NCI-H2196 treated with DMSO at 0.1 percent for 48 hours (cell line): ENCODE data around the gene HSD17B1.
"Not testable (repeated sequence)": the region's sequence is repeated elsewhere in the genome, so short reads cannot be mapped to it uniquely, and the experiment has no call there.

Source experiments
- DNase-seq: peaks from one replicate; lab custom pipeline; 2025; ENCODE audit not compliant: unreplicated experiment; lab: John Stamatoyannopoulos, UW

HSD17B1 gene

GRCh38 chr17:42552736-42553135, at the start of gene HSD17B1:
Gene HSD17B1, plus strand, starts transcription at chr17:42552923. Its CDS starts 11 bp downstream, at chr17:42552934.
- DNase-seq, result not testable (repeated sequence)

DNA sequence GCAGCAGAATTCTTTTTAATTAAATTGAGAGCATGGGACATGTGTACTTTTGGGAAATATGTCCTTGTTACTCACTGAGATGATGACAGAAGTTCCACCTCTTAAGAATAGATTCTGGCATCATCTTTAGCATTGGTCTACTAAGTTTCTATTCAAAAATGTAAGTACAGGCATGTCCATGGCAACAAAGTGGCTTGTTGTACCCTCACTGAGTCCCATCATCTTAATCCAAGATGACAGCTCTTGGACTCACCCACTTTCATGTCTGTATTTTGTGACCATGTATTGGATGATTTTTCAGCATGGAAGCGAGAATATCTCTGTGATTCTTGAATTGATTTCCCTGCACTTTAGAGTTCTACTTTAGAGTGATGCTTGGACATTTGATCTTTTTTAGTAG, 49.8 kb upstream of the HSD17B1 start:
- DNase-seq, result no peak

- DNase-seq, result no peak
Observed at GRCh38 chr17:42507671-42508070, 45.1 kb upstream of the HSD17B1 start.

GRCh38 chr17:42508426-42509165, 44.1 kb upstream of the HSD17B1 start:
- DNase-seq, result no peak

GRCh38 chr17:42509409-42509808, 43.3 kb upstream of the HSD17B1 start:
- DNase-seq, result no peak

GRCh38 chr17:42509841-42510240, 42.9 kb upstream of the HSD17B1 start:
- no peak for DNase-seq

- no peak for DNase-seq
Observed at GRCh38 chr17:42512246-42512645, 40.5 kb upstream of the HSD17B1 start.

DNA sequence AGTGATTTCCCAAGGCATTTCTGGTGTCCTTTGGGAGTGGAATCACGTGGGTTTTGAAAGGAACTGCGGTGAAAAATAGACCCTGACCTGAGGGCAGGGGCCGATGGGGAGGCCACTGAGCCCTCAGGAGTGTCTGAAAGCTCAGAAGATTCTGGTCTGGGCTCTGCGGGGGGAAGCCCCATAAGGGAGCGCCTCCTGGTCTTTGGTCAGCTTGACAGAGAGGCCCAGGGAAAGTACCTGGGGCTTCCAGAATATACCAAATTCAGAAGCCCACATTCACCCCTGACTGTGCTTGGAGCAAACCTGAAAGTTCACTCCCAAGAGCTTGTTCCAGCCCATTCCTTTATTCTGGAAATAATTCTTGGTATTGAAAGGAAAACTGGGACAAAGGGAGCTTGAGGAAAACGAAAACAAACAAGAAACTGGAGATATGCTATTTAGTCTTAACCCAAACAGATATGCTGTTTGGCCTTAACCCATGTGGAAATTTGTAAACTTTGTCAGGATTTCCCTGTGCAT, 39.9 kb upstream of the HSD17B1 start:
- DNase-seq, result no peak

DNA sequence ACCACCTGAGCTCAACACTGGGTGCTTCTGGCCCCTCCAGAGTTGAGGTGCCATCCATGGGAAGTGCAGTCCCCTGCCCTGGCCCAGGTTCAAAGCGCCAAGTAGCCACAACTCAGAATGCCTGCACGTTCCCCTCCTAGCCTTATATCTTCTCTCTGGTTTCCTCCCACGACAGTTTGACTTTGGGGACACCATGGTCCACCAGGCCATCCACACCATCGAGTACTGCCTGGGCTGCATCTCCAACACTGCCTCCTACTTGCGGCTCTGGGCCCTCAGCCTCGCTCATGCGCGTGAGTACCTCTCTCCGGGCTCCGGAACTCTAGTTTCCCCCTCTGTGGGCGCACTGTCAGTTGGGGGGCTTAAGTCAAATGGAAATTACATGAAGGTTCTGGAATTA, 39.0 kb upstream of the HSD17B1 start:
- DNase-seq, result no peak

DNA sequence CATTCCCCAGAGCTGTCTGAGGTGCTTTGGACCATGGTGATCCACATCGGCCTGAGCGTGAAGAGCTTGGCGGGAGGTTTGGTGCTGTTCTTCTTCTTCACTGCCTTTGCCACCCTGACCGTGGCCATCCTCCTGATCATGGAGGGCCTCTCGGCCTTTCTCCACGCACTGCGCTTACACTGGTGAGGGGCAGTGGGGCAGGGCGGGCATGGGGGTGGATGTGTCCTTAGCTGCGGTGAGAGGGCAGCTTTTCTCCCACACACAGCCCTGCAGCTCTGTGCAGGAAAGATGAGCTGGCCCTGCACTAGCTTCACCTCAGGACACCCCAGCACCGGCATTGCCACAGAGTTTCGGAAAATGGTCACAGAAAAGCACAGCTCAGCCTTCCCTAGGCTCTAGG, 38.4 kb upstream of the HSD17B1 start:
- no peak for DNase-seq

DNA sequence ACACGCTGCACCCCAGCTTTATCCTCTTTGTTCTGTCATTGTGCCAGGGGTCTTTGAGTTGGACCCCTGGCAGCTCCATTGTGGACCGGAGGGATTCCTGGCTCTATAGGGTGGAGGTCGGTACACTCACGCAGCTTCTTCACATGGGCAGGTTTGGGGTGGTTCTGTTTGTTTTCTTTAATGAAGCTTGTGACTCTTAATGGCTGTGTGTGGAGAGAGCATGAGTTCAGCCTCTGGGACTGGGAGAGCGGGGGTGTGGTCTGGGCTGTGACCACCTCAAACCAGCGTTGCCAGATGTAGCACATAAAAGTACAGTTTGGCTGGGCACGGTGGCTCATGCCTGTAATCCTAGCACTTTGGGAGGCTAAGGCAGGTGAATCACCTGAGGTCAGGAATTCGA, 37.9 kb upstream of the HSD17B1 start:
- DNase-seq, result no peak

DNA sequence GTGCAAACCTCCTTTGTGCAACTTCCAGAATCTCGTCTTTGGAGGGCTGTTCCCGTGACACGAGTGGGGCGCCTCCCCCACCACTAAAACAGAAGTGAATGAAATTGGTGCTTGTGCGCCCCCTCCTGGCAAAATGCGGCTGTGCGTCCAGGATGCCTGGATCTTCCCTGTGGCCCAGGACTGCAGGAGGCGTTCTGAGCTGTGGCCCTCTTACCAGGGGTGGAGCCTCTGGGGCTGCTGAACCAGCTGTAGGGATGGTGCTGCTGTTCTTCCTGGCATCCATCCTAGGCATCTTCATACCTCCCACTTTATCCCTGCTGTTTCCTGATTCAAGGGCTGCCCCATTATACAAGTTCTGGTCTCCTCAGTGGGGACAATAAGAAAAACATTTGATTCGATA, 35.2 kb upstream of the HSD17B1 start:
- DNase-seq, result peak; percentile 51

DNA sequence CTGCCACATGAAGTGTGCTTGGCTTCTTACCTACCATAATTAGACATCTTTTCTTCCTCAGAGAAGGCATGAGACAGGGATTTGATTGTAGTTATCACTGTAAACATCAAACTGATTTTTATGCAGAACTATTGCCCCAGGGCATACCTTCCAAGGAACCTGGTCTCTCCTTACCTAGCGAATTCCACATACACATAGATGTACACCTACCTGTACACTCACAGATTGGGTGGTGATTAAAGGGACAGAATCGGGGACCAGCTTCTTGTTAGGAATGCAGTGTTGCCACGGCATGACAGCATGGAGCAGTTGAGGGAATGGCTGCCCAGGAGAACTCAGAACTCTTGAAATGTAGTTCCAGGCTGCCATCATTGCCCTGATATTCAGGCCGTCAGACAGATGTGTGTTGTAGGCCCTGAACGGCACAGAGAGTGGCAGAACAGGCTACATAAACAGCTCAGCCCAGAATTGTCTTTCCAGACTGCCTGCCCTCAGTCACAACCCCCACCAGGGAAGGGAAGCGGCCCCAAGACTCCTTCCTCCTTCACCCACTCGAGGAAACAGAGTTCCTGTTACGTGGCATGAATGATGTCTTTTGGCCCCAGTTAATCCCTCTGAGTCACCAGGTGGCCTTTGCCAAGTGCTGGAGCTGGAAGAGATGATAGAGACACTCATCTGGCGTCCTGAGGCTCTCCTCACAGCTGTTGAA, 34.5 kb upstream of the HSD17B1 start:
- no peak for DNase-seq

DNA sequence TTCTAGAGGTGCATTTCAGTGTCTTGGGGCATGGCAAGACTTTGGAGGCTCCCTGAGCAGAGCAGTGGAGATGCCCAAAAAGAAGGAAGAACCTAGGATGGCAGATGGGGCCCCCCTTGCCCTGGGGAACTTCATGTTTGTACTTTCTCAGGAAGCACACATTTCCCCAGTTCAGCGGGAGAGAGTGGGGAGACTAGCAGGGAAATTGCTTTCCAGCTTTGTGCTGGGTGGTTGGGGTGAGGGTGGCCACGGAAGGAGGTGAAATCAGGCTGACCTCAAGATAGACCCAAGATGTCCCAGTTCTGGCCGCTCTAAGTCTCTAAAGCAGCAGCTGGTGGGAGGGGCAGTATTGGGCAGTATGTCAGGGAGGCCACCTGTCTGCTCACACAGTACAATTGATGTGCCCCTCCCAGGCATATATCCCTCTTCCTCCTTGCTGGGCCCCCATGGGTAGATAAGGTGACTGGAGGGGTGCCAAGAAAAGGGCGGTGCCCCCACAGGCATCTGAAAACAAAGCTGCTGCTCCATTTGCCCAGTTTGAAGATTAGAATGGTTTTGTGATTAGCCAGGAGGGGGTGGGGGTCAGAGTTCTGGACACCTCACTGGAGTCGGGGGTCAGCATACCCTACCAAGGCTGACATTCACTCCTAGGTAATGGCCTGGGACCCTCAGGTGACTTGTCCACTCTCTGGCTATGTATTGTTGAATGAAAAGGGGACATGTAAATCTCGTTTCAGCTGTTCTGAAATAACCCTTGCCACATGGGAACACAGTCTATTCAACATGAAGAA, 33.8 kb upstream of the HSD17B1 start:
- DNase-seq, result no peak

- DNase-seq, result no peak
Observed at GRCh38 chr17:42519546-42520491, 32.9 kb upstream of the HSD17B1 start.

- DNase-seq, result no peak
Observed at GRCh38 chr17:42520540-42520951, 32.2 kb upstream of the HSD17B1 start.

DNA sequence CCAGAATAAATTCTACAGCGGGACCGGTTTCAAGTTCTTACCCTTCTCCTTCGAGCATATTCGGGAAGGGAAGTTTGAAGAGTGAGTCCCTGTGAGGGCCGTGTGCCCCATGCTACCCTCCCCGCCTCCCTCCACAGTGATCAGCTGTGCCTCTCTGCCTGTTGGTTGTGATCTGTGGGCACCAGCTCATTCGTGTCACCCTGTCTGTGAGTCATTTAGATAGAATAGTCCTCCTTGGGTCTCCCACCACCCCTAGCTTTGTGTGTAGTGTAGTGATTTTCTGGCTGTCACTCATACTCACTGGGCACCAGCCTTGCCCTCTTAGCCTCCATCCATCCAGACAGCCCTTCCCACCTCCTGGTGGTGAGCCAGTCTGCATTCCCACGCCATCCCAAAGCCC, 31.7 kb upstream of the HSD17B1 start:
- DNase-seq, result no peak

GRCh38 chr17:42521666-42522262, 31.0 kb upstream of the HSD17B1 start:
- no peak for DNase-seq

- no peak for DNase-seq
Observed at GRCh38 chr17:42522263-42522790, 30.4 kb upstream of the HSD17B1 start.

- DNase-seq, result no peak
Observed at GRCh38 chr17:42522798-42523278, 29.9 kb upstream of the HSD17B1 start.
